Vagina (tissue), 2 donors: ENCODE results near the gene CASD1. TPM values are rescaled to one million over a fixed set of nuclear protein-coding genes. Genes with fewer than 3 reads are reported as not detected.
A peak's percentile ranks its signal among the peaks of the same experiment; 100 is the strongest.

Experiments
- DNase-seq, 2 donors: peaks; one replicate each; pipeline ENCODE4 v3.0.0-alpha.2; 2017; ENCODE audit errors: extremely low spot score in 2 of 2
- H3K27ac ChIP-seq: fragments of 200-600 bp; sonication (generic); one replicate; pipeline ENCODE4 v1.5.1; 2019
- H3K27me3 ChIP-seq: fragments of 200-600 bp; sonication (generic); one replicate; pipeline ENCODE4 v1.5.1; 2019
- H3K36me3 ChIP-seq, 2 donors: fragments of 200-600 bp; sonication (generic); one replicate each; pipeline ENCODE4 v1.5.1; 2017 to 2019
- H3K4me1 ChIP-seq: fragments of 200-600 bp; sonication (generic); one replicate; pipeline ENCODE4 v1.5.1; 2019
- H3K4me3 ChIP-seq, 2 donors: fragments of 200-600 bp; sonication (generic); 1 replicate in 1 of 2; 2 replicates in 1 of 2; pipeline ENCODE4 v1.5.1; 2016 to 2019
- H3K9me3 ChIP-seq: fragments of 200-600 bp; sonication (generic); one replicate; pipeline ENCODE4 v1.5.1; 2019
- CTCF ChIP-seq, 3 experiments: fragments of 450-650 bp in 2 of 3; fragments of 200-600 bp in 1 of 3; sonication (generic) in 1 of 3; IDR thresholded peaks; one replicate each; pipeline ENCODE4 v1.5.1; 2017 to 2019; ENCODE audit warnings: antibody characterized with exemption in 3 of 3, mild to moderate bottlenecking in 2 of 3, moderate library complexity in 2 of 3
- POLR2A ChIP-seq, 2 donors: fragments of 450-650 bp; IDR thresholded peaks; one replicate each; pipeline ENCODE4 v1.6.1; 2017; ENCODE audit warnings: antibody characterized with exemption in 2 of 2, mild to moderate bottlenecking in 2 of 2, moderate library complexity in 2 of 2
- POLR2AphosphoS5 ChIP-seq, 2 donors: sonication (generic); formaldehyde crosslinking; IDR thresholded peaks; one replicate each; pipeline ENCODE4 v1.9.0; 2017; ENCODE audit warnings: antibody characterized with exemption in 2 of 2, mild to moderate bottlenecking in 2 of 2, low read depth in 1 of 2; ENCODE audit not compliant: insufficient read depth in 1 of 2
- intact Hi-C: fragments of 100-400 bp; cut with DNase I; formaldehyde crosslinking; loops from one replicate; pipeline ENCODE4 v1.15.1; 2023
- total RNA-seq: library from RNA; depleted of rRNA; stranded (reverse); fragments of >200 nt; gene quantifications from one replicate; pipeline ENCODE4 v1.2.3, GENCODE V29; 2016

CASD1 gene
- 17.7 TPM for total RNA-seq

GRCh38 chr7:94509264-94509886 is at the start of gene CASD1:
TSS of gene CASD1 (plus strand) at chr7:94509809. CDS start at chr7:94510085, 276 bp downstream.
- intact Hi-C loops, result no loop called here
- DNase-seq, result no peak
- peak in 1 of 2 donors; percentile 30 for TF ChIP-seq POLR2AphosphoS5 (IDR thresholded peaks at IDR 0.05; ENCODE audit: insufficient read depth in 1 of 2, low read depth in 1 of 2)
- TF ChIP-seq POLR2A (IDR thresholded peaks at IDR 0.05), result no peak
- no peaks in the 10 kb centered on the region for H3K27me3 ChIP-seq
- H3K9me3 ChIP-seq, result no peaks in the 10 kb centered on the region
- peak within 1 kb of the TSS; percentile 97 for H3K27ac ChIP-seq
- H3K4me3 ChIP-seq, result peak within 1 kb of the TSS; percentile 80 to 92
- no peaks in the 10 kb centered on the region for H3K36me3 ChIP-seq
- H3K4me1 ChIP-seq, result peaks cover 31% of the 10 kb centered on the region

- no peak for TF ChIP-seq CTCF (IDR thresholded peaks at IDR 0.05)
- no peaks in the 10 kb centered on the region for H3K9me3 ChIP-seq
- no peak for DNase-seq
- no peak overlapping the region for H3K4me3 ChIP-seq
- no peaks in the 10 kb centered on the region for H3K27me3 ChIP-seq
- H3K4me1 ChIP-seq, result no peaks in the 10 kb centered on the region
- H3K27ac ChIP-seq, result no peak overlapping the region
- intact Hi-C loops, result no loop called here
- no peaks in the 10 kb centered on the region for H3K36me3 ChIP-seq
Measured at GRCh38 chr7:94466516-94466915, 43.1 kb upstream of the CASD1 start.

GRCh38 chr7:94471604-94472003 is 38.0 kb upstream of the CASD1 start:
- no peaks in the 10 kb centered on the region for H3K27me3 ChIP-seq

GRCh38 chr7:94472608-94473007 is 37.0 kb upstream of the CASD1 start:
- no peak for TF ChIP-seq CTCF (IDR thresholded peaks at IDR 0.05)
- intact Hi-C loops, result no loop called here
- H3K36me3 ChIP-seq, result no peaks in the 10 kb centered on the region
- no peaks in the 10 kb centered on the region for H3K27me3 ChIP-seq
- no peak for DNase-seq
- no peaks in the 10 kb centered on the region for H3K4me1 ChIP-seq
- no peak overlapping the region for H3K4me3 ChIP-seq
- no peaks in the 10 kb centered on the region for H3K9me3 ChIP-seq
- H3K27ac ChIP-seq, result no peak overlapping the region

More at GRCh38 chr7:94471604-94472003, 38.0 kb upstream of the CASD1 start:
- H3K27ac ChIP-seq, result no peak overlapping the region
- no peak overlapping the region for H3K4me3 ChIP-seq
- intact Hi-C loops, result no loop called here
- TF ChIP-seq POLR2A (IDR thresholded peaks at IDR 0.05), result no peak
- no peaks in the 10 kb centered on the region for H3K36me3 ChIP-seq
- no peaks in the 10 kb centered on the region for H3K4me1 ChIP-seq
- no peaks in the 10 kb centered on the region for H3K9me3 ChIP-seq
- no peak for DNase-seq

- DNase-seq, result no peak
- Histone ChIP-seq H3K27me3 (no peaks in the 10 kb centered on the region), H3K36me3 (no peaks in the 10 kb centered on the region), H3K9me3 (no peaks in the 10 kb centered on the region), H3K4me3 (no peak overlapping the region), H3K27ac (no peak overlapping the region), H3K4me1 (no peaks in the 10 kb centered on the region)
- TF ChIP-seq CTCF (IDR thresholded peaks at IDR 0.05), result no peak
- TF ChIP-seq POLR2A (IDR thresholded peaks at IDR 0.05), result no peak
- no peak for TF ChIP-seq POLR2AphosphoS5 (IDR thresholded peaks at IDR 0.05; ENCODE audit: insufficient read depth in 1 of 2, low read depth in 1 of 2)
- intact Hi-C loops, result no loop called here
Measured at GRCh38 chr7:94476251-94476840, 33.3 kb upstream of the CASD1 start.

GRCh38 chr7:94477878-94478277 is 31.7 kb upstream of the CASD1 start:
- no peak for TF ChIP-seq CTCF (IDR thresholded peaks at IDR 0.05)
- no peak for TF ChIP-seq POLR2A (IDR thresholded peaks at IDR 0.05)
- TF ChIP-seq POLR2AphosphoS5 (IDR thresholded peaks at IDR 0.05; ENCODE audit: insufficient read depth in 1 of 2, low read depth in 1 of 2), result no peak
- Histone ChIP-seq H3K4me1 (no peaks in the 10 kb centered on the region), H3K9me3 (no peaks in the 10 kb centered on the region), H3K27ac (no peak overlapping the region), H3K36me3 (no peaks in the 10 kb centered on the region), H3K27me3 (no peaks in the 10 kb centered on the region), H3K4me3 (no peak overlapping the region)
- no peak for DNase-seq
- intact Hi-C loops, result no loop called here
